COLO829 (cell line): ENCODE results near the gene NSMCE3.

Experiments used
- DNase-seq: peaks from one replicate; pipeline ENCODE4 v3.0.0; 2012; ENCODE audit warnings: low spot score

NSMCE3 gene

GRCh38 chr15:29269485-29270168, at the start of gene NSMCE3:
NSMCE3 (minus strand) TSS chr15:29269822; CDS start chr15:29269705, 117 bp downstream.
- DNase-seq: peak; percentile 54

GRCh38 chr15:29316422-29316821, 46.8 kb upstream of the NSMCE3 start:
- DNase-seq: no peak

GRCh38 chr15:29312387-29312786, 42.8 kb upstream of the NSMCE3 start:
- no peak for DNase-seq

GRCh38 chr15:29311696-29312095, 42.1 kb upstream of the NSMCE3 start:
- no peak for DNase-seq

- DNase-seq: no peak
These were observed 39.5 kb upstream of the NSMCE3 start for GRCh38 chr15:29309139-29309538.

GRCh38 chr15:29308299-29308698, 38.7 kb upstream of the NSMCE3 start:
- DNase-seq: no peak

GRCh38 chr15:29305556-29305955, 35.9 kb upstream of the NSMCE3 start:
- DNase-seq: no peak

- DNase-seq: no peak
These were observed 33.2 kb upstream of the NSMCE3 start for GRCh38 chr15:29302871-29303270.

GRCh38 chr15:29299784-29300183, 30.2 kb upstream of the NSMCE3 start:
- DNase-seq: no peak

GRCh38 chr15:29299331-29299730, 29.7 kb upstream of the NSMCE3 start:
- no peak for DNase-seq

- DNase-seq: no peak
These were observed 25.2 kb upstream of the NSMCE3 start for GRCh38 chr15:29294732-29295325.

- DNase-seq: no peak
These were observed 21.6 kb upstream of the NSMCE3 start for GRCh38 chr15:29291067-29291845.

GRCh38 chr15:29289173-29289572, 19.6 kb upstream of the NSMCE3 start:
- no peak for DNase-seq

GRCh38 chr15:29285386-29285785, 15.8 kb upstream of the NSMCE3 start:
- DNase-seq: no peak

- DNase-seq: no peak
These were observed 13.8 kb upstream of the NSMCE3 start for GRCh38 chr15:29283381-29283780.

GRCh38 chr15:29280514-29280913, 10.9 kb upstream of the NSMCE3 start:
- no peak for DNase-seq

- DNase-seq: no peak
These were observed 8.9 kb upstream of the NSMCE3 start for GRCh38 chr15:29278436-29279105.

- no peak for DNase-seq
These were observed 6.7 kb upstream of the NSMCE3 start for GRCh38 chr15:29276366-29276765.

- no peak for DNase-seq
These were observed 6.2 kb upstream of the NSMCE3 start for GRCh38 chr15:29275855-29276254.

- no peak for DNase-seq
These were observed 5.3 kb upstream of the NSMCE3 start for GRCh38 chr15:29274946-29275345.

GRCh38 chr15:29272219-29272618, 2.6 kb upstream of the NSMCE3 start:
- no peak for DNase-seq

- no peak for DNase-seq
These were observed 1.4 kb upstream of the NSMCE3 start for GRCh38 chr15:29270976-29271375.
